COR-L47 (cell line): ENCODE data around the gene RAP1GAP.

ENCODE experiments used
- DNase-seq: peaks from one replicate; lab custom pipeline; 2025; lab: John Stamatoyannopoulos, UW

The RAP1GAP gene

DNA sequence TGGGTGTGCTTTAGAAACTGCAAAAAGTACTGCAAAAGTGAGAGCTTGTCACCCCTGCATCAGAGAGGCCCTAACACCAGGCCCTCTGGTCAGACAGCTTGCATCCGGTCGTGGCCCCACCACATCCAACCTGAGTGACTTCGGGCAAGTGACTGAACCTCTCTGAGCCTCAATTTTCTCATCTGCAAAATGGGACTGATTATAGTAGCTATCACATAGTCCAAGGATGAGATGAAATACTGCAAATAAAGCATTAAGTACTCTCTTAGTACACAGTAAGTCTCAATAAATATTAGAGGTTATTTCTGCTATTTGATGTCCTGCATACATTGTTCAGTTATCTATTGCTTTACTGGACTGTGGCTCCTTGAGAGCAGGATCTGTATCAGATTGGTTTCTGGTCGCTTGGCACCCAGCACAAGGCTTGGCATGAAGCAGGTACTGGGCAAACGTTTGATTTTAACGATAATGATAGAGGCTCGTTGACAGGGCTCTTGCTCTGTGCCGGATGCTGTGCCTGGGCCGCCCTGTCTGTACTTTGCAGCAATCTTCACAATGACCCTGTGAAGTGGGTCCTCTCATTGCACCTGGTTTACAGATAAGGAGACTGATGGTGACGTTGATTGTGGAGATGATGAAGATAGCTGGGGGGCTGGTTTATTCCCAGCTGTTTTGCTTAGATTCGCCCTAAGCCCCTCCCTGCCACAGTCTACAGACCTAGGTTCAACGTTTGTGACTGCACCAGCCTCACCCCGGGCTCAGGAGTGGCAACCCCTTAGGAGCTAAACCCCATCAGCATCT is 43.6 kb downstream of the RAP1GAP start:
- DNase-seq, result no peak

DNA sequence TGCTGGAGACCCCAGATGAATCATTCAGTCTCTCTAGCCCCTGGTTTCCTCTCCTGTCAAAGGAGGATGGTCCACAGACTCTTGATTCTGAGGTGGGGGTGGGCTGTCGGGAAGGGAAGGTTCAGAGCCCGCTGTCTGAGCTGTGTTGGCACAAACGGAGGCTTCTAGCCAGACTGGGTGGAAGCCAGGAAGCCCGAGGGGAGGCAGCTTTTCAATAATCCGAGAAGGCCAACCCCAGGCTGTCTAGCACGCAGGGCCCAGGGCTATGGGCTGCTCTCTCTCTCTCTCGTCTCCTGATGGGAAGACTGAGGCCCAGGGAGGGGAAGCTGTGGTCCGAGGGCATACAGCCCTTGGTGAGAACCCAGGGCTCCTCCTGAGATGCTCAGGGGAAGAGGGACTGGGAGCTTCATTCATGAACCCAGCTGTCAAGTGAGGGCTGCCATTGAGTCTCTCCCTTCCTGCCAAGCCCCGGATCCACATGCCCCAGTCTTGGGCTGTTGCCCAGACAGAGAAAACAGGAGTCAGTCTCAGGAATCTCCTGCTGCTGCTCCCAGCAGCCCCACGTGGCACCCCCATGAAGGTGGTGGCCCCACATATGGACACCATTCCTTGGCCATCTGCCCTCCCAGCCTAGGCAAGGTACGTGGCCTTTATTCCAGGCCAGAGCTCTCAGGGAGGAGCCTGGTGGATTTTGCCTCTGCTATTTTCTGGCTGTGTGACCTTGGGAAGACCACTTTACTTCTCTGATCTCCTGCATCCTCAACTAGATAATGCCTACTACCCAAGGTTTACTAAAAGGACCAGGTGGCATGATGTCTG is 44.4 kb downstream of the RAP1GAP start:
- DNase-seq, result no peak

DNA sequence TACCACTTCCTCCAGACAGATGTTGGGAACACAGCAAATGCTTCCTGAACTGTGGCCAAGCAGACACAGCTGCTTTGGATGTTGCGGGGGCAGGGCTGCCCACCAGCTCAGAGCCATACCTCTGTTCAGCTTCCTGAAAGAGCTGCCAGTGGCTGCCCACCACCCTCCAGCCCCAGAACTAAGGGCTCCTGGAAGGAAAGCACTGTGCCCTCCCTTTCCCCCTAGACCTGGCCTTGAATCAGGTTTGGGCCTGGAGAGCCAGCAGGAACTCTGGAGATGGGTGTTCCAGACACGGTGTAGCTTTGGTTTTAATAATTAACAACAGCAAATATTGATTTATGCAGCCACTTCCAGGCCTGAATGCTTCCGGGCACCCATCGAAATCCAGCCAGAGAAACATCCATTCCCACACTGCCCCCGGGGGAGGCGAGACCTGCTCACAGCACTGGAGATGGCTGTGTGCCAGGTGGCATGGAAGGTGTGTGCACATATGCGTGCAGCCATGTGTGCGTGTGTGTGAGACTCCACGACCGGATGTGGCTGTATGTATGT is 45.7 kb downstream of the RAP1GAP start:
- peak; percentile 94 for DNase-seq

DNA sequence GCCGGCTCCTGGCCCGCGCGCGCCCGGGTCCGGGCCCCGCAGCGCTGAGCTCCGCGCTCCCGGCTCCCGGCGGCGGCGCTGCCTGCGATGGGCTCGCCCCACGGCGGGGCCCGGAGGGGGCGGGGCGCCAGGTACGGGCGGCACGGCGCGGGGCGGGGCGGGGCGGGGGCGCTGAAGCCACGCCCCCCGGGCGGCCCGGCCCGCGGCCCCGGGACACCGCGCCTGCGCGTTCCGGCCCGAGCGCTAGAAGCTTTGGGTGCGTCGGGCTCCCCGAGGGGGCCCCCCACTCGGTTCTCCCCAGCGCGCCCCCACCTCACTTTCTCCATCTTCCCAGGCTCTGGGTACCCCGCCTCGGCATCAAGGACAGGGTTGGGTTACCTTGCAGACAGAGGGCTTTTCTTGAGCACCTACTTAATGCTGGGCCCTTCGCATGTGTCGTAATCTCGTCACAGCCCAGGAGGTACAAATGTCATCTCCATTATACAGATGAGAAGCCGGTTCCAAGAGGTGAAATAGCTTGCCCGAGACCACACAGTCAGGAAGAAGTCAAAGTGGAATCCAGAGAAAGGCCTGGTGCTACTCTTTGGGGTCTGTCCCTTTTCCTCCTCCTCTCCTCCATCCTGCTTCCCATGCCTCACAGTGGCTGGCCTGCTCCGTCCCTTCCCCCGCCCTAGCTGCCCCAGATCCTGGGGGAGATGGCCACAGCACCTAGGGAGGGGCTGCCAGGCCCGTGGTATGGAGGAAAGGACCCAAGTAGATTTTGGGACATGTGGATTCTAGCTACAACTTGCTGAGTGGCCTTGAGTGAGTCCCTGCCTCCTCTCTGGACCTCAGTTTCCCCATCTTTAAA is 46.5 kb downstream of the RAP1GAP start:
- no peak for DNase-seq

DNA sequence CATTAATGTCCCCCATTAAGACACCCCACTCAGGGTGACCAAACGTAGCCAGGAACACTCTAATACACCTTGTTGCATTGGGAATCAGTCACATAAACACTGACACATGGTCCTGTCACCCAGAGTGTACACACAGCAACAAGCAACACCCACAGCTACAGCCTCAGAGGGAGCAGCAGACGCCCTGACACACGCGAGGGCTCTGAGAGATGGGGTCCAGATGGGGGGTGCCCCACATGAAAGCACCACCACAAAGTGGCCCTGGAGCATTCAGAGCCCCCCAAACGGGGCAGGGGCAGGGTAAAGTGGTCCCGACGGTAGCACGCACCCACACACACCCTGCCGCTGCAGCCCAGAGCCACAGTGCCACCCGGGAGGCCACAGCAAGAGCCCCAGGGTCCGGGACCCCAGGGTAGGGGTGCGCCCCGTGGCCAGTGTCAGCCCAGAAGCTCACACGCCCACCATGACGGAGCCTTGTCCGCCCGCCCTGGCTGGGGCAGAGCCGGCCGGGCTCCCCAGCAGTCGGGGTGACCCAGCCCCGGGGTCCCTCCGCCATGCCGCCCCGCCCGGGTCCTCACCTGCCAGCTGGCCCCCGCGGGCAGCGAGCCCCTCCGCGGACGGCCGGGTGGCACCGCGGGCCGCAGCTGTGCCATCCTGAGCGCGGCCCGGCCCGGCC is 47.3 kb downstream of the RAP1GAP start:
- no peak for DNase-seq

DNA sequence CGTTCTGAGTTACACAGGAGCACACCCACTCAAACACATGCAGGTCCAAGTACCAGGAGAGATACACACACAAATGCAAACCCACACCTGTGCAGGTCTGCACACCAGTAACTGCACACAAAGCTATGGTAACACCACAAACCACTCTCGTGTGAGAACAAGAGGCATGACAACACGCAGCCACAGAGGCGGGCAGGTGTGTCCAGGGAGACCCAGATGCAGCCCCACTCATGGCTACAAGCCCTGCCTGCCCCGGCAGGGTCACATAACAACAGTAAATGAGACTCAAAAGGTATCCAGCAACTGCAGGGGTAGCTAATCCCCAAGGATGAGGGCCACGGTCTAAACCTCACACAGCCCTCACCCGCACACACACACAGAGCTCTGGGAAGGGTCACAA is 48.1 kb downstream of the RAP1GAP start:
- DNase-seq, result no peak

DNA sequence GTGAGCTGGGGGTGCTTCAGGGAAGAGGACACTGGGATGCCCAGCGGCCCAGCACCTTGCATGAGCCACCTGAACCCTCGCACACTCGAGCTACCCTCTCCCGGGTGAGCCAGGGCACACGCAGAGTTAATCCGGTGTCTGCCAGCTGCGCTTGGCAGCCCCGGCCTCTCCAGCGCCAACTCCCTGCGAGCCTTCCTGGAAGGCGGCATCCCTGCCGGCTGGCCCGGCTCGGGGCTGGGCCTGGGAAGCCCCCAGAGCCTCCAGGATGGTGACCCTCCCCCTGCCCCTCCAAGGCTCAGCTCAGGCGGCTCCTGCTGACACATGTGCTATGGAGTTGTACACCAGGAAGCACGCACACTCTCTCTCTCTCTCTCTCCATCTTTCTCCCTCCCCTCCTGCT is 48.7 kb downstream of the RAP1GAP start:
- peak; percentile 26 for DNase-seq

DNA sequence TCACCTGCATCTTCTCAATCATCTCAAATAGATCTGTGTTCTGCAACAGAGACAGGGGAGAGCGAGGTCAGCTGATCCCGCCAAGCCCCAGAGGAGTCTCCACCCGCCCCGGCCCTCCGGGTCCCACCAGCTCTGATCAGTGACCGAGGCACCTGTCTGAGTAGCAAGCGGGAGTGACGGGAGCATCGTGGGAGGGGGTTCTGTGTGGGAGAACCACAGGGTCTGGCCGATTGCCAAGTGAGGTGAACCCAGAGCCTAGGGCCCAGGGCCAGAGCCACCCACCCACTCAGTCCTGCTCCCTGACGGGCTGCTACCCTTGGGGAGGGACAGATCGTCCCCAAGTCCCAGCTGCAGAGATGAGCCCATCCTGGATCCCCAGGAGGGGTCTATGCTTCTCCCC is 49.1 kb downstream of the RAP1GAP start:
- DNase-seq, result no peak

DNA sequence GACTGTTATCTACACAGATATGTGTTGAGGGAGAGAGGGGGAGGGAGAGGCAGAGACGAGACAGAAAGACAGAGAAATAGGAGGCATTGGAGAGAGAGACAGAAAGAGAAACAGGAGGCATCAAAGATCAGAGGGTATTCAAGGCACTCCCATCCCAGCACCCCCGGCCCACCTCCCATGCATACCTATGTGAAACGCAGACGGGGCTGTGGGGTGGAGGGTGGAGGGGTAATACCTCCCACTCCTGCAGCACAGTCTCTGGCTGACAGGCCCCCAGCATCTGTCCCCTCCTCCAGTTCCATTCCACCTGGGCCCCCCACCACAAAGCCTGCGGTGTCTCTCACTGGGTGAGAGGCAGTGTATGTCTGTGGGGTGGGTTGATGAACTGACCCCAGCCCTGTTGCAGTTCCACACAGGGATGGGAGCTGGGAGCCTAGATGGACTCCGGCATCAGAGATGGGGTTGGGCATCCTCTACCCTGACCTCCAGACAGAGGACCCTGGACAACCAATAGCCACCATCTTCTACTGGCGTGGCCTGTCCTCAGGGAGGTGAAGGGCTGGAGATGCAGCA is 49.7 kb downstream of the RAP1GAP start:
- DNase-seq, result no peak

DNA sequence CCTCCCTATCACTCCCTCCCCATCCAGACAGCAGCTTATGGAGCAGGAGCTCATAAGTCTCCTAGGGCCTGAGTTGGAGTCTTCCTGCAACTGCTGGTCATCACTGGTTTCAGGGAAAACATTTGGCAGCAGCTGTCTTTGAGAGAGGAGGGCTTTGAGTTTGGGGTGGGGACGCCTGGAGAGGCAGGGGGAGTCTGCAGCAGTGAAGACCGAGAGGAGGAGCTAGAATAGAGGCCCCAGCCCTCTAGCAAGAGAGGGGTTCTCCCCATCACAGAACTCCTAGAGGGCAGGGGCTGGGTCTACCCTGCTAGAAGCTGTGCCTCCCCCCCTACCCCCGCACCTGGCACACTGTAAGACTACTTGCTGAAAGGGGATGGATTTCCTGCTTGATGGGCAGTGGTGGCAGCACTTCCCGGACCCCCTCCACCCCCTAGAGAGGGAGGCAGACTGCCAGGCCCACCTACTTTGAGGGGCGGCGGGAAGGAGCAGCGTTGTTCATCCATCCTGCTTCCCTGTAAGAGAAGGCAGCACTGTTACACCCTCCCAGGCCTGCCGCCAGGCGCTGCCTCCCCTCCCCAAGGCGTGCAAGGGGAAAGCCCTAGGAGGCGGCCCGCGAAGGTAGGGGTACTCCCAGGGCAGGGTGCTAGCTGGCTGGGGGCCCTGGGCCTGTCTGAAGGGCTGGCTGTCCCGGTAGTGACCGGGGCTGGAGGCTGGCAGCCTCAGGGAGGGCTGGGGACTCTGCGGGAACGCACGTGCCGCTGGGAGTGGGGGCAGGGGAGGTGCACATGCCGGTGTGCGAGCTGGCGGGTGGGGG is 50.4 kb downstream of the RAP1GAP start:
- no peak for DNase-seq

DNA sequence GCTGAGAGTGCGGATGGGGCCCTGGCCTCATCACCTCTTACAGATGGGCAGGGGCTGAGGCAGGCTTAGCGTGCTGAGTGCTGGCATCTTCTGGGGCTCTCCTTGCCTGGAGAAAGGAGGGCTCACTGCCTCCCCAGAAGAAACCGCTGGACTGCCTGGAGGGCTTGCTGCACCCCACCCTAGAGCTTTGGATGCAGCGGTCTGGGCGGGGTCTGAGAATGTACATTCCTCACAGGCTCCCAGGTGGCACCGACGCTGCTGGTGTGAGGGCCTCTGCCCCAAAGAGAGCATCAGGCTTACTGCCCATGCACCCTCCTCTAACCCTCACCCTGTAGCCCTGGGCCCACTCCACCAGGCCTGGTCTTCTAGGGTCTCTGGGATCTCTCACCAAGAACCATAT is 51.1 kb downstream of the RAP1GAP start:
- no peak for DNase-seq

DNA sequence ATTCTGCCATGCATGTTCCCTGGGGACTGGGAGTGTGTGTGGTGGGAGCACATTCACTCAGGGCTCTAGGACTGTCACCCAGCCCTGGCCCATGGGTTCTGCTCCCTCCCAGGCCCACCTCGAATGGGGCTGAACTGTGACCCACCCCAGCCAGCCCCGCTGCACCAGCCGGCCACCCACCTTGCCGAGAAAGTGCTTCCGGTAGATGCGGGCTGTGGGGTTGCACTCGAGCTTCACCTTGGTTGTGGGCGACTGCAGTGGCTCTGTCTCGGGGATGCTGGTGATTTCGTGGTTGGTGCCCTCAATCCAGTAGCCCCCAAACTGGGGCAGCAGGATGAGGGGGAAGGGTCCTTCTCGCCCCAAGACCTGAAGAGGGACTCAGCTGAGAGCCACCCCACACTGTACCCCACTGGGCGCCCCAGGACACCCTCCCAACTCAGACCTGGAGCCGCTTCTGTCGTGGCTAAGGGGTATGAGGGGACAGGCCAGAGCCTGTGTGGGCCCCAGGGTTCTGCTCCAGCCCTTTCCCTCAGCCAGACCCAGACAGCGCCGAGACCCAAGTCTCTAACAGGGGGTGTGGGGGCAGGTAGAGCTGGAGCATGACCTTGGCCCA is 51.9 kb downstream of the RAP1GAP start:
- no peak for DNase-seq

DNA sequence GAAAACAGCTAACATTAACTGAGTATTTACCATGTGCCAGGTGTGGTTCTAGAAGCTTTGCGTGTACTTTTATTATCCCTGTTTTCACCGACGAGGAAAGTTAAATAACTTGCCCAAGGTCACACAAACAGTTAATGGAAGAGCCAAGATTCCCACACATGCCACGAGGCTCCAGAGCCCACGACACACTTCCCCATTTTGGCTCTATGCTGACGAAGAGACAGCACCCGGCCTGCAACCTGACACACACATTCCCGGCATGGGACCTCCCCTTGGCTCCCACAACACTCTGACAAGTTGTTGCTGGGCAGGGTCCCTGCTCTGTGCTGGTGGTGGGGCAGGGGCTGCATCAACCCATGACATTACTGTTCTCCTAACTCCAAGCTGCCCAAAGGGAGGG is 52.8 kb downstream of the RAP1GAP start:
- no peak for DNase-seq

DNA sequence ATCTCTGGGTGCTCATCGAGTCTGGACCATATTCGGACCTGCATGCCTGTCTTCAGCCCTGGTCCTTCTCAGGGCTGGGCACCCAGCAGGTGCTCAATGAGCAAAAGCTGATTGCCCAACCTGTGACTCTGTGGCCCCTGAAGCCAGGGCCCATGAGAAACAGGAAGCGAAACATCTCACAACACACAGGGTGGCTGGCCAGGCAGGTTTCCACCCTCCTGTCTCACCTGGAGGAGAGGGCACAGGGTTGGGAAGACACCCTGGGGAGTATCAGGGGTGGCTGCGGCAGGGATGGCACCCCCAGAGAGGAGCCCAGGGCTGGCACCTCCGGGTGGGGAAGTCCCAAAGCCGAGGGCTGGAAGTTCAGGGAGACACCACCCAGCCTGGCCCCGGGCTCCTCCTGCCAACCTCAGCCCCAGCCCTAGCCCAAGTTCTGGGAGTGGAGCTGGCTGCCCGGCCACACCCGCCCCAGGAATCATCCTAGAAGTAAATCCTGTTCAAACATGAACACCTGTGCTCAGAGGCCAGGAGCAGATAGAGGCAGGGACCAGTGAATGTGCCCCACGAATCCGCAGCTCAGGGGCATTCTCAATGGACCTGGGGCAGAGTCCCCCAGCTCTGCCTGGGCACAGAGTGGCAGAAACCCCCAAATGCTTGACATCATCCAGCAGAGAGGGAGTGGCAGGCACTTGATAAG is 54.6 kb downstream of the RAP1GAP start:
- no peak for DNase-seq

DNA sequence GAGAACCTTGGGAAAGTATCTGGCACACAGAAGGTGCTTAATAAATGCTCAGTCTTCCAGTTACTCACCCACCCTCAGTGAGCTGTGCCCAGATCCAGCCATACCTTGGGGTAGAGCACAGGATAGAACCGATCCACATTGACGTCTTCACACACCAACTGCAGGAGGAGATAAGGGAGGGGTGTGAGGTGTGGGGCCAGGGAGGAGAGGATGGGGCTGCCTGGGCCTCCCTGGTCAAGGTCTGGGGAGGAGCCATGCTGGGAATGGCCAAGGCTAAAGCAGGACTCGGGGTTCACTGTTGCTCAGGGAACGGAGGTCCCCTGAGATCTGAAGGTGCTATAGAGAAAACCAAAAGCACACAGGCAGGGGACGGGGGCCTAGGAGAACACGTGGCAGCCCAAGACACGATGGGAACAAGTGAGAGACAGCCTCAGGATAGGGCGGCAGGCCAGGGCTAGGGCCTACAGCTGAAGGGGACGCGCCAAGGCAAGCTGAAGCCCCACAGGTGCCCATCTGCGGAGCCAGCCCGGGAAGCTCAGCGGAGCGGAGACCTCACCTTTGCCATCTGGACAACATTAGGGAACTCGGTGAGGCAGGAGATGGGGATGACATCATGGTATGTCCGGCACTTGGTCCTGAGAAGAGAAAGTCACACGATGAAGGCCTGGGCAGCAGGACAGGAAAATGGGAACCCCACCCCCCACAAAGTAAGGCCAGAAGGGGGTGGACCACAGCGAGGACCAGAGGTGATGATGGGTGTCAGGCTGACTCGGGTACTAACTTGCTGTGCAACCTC is 55.9 kb downstream of the RAP1GAP start:
- DNase-seq, result no peak

DNA sequence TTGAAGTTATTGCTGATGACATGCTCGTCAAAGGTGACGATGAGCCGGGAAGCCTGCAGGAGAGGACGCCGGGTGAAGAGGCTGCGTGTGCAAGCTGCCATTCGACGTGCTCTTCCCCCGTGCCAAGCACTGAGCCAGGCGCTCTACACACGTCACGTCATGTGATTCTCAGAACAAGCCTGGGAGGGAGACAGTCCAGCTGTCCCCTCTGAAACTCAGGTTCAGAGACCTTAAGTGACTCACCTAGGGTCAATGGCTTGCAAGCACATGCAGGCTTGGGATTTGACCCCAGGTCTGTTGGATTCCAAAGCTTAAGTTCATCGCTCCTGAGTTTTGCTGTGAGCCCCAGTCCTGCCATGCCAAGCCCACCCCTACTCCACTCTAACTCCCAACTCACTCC is 57.1 kb downstream of the RAP1GAP start:
- DNase-seq, result no peak

DNA sequence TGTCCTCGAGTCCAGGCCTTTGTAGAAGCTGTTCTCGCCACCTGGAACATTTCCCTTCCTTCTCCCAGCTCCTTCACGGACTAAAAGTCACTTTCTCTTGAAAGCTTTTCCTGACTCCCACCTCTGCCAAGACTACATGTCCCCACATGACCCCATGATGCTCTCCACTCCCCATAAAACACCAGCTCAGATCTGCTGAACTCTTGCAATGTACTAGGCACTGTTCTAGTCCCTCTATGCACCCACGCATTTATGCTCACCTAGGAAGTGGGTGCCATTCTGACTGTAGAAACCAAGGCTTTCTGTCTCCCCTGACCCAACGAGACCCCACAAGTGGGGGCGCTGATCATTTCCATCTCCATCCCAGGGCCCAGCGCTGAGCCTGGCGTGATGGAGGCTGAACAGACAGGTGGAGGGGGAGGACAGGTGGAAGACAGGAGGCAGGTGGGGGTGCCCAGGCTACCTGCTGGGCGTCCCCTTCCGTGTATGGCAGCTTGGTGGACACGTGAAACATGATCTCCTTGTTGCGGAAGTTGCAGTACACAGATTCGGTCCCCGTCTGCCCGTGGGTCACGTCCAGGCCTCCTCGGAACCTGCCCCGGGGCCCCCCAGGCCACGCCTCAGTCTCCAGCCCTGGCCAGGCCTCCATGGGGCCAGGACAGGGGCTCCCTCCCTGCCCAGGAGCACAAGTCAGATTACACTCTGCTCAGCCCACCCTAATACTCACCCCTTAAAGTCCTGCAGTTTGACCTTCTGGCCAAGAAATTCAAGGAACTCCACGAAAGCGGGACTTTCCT is 58.0 kb downstream of the RAP1GAP start:
- DNase-seq, result no peak

DNA sequence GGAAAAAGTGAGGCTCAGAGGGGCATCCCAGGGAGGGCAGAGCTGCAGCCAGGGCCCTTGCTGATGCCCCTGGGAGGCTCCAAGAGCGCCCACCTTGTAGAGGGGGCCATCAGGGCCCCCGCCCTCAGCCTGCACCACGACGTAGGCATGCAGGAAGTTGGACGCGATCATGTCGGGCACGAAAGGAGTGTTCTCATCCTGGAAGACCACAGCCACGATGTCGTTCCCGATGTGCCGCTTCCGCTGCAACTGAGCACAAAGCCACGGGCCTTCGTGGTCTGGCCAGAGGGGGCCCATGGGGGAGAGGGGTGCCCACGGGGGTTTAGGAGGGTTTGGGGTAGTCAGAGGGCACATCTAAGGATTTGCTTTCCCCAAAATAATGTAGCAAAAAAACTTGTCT is 59.1 kb downstream of the RAP1GAP start:
- DNase-seq, result no peak
